HK-2 (cell line): ENCODE results near the gene RFX6.

Source experiments
- DNase-seq: peaks from one replicate; pipeline ENCODE4 v3.0.0-alpha.2; 2018; ENCODE audit not compliant: unreplicated experiment

The RFX6 gene

DNA sequence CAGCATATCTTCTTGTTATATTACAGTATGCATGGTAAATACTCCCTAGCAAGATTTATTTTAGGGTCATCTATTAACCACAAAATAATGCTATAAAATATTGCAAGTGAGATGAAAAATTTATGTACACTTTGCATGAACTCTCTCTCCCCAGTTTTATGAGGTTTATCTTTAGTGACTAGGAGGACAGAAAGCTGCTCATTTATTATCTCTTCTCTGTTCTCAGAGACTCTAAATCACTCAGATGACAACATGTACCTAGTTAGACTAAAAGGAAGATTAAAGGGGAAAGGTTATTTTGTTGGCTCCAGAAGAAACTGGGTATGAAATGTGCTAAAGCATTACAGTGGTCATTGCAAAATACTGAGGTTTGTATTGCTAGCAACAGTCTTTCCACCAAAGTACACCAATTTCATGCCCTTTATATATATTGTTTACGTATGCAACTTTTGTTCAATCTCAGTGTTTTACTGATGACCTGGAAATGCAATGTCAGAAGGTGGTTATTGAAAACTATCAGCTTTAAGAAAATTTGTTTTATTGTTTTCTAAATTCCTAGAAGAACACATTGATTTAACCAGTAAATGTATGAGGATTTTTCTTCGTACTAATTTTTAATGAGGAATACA, 11.8 kb downstream of the RFX6 start:
- no peak for DNase-seq

DNA sequence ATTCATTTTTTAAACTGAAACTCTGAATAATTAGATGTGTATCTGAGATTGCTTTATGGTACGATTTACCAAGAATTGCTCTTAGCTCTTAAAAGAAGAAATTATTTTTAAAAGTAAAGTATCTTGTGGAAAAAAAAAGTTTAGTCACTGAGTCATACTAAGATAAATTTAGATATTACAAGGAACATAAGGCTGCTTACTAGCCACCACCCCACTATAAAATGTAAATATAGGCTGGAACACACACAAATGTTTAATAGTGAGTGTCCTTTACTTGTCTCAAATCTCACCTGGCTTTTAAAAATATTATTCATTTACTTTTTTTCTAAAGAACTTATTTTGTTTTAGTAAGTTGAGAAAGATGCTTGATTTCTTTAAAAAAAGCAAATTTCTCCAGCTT, 17.6 kb downstream of the RFX6 start:
- DNase-seq = no peak

DNA sequence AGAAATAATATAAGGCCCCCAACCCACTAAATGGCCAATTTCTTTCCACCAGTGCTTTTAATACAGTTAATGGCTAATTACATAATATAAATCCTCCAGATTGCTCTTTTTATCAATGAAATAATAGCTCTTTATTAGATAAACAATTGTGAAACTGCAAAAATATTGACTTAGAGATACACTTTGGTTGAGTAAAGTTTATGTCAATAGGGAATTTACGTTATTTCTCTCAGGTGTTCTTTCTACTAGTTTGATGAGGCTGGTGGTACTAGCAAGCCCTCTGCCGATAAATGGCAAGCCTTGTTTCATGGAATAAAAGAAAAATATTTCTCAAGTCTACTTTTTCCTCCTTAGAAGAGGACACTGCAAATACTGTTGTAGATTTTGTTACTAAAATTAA, 18.9 kb downstream of the RFX6 start:
- no peak for DNase-seq

DNA sequence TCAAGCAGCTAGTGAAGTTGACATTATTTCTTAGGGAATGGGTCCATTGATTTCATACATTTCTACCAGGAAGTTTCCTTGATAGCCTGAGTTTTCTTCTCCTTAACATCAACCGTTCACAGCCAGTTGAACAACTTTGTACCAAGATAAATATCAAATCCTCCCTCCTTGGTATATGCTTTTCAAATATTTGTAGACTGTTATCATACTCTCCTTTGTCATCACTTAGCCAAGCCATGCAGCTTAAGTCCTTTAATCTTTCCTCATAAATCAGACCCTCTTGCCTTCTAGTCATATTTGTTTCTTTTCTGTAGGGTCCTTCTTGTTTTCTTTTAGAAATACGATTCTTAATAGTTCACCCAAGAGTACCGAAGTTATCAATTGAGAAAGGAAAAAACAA, 25.6 kb downstream of the RFX6 start:
- no peak for DNase-seq

- DNase-seq = no peak
Observed at GRCh38 chr6:116922853-116923548, 46.0 kb downstream of the RFX6 start.

- no peak for DNase-seq
Observed at GRCh38 chr6:116924245-116924644, 47.2 kb downstream of the RFX6 start.

- DNase-seq = no peak
Observed at GRCh38 chr6:116925088-116925794, 48.2 kb downstream of the RFX6 start.

DNA sequence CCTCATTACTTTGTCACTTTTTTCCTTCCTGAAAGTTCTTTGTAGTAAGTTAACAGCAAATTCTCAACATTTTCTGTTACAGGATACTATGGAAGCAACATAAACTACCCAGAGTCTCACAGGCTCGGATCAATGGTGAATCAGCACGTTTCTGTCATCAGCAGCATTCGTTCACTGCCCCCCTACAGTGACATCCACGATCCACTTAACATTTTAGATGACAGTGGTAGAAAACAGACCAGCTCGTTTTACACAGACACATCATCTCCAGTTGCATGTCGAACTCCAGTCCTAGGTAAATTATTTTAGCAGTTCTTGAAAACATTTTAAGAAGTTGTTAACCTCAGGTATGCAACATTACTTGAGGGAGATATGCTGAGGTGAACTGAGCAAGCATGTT, 51.6 kb downstream of the RFX6 start:
- DNase-seq = no peak

GRCh38 chr6:116929825-116930224, 52.8 kb downstream of the RFX6 start:
- no peak for DNase-seq

DNA sequence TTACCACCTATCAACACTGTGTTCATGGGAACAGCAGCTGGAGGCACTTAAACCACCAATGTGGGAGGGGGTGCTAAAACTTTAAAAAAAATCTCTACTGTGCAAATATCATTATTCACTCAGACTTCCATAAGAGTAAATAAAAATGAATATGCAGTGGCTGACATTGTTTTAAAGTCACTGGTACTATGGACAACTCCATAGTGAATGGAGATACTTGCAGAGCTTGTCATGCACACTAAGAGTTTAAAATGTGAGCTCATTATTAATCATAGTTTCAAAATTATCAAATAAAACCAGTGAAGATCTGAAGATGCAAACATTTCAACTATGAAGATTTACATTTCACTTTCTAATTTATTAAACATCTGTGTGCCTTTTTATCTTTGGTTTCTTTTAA, 54.4 kb downstream of the RFX6 start:
- no peak for DNase-seq

DNA sequence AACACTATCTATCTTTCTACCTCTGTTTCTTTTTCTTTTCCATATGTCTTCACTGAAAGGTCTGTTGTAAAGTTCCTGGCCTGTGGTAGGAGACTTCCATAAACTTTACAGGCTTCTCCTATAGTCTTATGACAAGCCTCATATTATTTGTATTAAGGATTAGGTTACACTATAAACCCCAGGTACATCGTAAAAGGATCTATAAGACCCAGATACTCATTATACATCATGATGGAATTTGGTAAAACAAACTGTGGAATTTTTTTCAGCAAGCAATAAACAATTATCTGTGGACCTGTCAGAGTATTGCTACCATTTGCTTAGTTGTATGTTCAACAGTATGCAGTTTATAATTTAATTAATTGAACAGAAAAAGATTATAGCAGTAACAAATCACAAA, 55.5 kb downstream of the RFX6 start:
- no peak for DNase-seq

DNA sequence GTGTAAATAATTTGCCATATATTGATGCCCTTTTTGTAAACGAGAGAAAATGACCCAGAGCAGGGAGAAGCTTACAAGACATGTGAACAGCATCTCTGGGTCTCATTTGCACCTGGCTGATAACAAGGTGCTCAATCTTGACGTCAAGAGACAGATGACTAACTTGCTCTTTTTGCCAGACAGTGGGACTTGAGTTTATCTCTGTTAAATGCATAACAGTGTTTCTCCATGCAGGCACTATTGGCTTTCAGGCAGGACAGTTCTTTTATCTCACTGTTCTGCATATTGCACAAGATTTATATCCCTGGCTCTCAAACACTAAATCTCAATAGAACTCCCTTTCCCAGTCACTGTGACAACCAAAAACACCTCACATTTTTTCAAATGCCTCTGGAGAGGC, 56.4 kb downstream of the RFX6 start:
- DNase-seq = no peak

GRCh38 chr6:116938305-116938704, 61.3 kb downstream of the RFX6 start:
- no peak for DNase-seq

DNA sequence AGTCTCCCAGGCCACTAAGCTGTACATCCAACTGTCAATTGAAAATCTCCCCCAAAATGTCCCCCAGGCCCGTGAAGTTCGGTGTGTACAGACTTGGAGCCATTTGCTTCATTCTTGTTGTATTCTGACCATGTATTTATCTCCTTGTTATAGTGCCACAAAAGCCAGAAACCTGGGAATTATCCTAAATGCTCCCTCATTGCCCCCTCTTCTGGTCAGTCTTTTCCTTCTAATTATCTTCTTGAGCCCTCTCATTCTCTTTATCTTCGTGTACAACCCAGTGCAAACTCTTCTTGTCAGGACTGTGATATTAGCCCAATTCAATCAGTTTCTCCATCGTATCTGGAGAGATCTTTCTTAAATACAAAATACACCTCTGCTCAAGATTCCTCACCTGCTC, 64.7 kb downstream of the RFX6 start:
- DNase-seq = no peak

DNA sequence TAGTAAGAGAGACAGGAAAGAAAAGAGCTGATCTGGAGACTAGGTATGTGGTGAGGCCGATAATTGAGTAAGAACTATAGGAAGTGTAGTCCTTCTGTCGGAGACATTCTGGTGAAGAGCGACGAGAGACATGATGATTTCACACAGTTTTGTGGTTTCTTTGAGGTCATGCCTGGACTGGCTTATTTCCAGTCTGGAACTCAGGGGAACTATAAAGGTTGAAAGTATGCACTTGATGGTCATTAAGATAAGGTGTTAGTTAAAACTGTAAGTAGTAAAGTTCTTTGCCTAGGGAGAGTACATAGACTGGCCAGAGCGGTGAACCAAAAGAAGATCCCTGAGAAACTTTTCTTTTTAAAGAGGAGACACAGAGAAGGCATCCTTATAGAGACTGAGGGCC, 68.8 kb downstream of the RFX6 start:
- DNase-seq = peak; percentile 4

- no peak for DNase-seq
Observed at GRCh38 chr6:116948533-116949304, 71.7 kb downstream of the RFX6 start.

DNA sequence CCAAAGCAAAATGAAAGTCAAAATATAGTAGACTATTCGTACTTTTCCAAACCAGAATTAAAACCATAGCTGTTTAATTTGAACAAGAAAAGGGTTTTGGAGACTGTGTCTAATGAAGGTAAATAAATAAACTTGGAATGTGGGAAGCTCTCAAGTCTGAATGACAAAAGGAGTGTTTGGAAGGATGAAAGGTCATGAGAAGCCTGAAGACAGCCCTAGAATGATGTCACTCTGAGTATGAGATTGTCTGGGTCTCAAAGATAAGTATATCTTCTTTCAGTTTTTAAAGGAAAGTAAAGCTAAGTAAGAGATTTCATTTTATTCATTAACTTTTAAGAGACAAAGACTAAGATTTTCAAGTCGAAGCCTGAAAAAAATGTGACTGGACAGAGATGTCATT, 72.9 kb downstream of the RFX6 start:
- no peak for DNase-seq

DNA sequence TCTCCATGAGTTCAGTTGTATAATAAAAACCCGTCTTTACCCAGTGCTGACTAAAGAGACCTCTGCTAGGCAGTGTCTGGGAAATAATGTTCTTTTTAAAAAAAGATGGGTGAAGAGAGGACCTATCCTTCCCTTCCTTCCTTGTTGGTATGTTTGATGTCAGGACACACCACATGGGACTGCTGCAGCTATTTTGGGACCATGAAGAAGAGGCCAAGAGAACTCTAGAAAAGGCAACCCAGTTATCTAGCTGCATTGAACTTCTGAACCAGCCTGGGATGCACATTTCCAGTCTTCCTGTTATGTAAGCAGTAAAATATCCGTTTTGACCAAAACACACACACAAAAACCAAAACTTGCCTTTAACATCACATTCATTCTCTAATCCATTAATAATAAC, 77.3 kb downstream of the RFX6 start:
- no peak for DNase-seq

DNA sequence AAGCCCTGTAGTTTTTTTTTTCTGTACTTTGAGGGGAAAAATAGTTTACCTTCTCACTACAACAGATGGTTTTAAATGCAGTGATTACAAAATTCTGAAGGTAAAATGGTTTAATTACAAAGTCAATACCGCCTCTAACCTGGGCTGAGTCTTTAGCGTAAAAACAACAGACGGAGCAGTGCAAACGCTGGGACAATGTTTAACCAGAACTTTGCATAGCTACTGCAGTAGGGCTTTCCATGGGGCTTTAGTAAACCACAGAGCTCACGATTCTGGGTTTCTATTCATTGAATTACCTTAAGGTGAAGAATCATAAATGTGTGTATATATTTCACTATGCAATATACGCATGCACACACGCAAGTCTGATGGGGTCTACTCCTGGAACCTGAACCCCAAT, 77.9 kb downstream of the RFX6 start:
- no peak for DNase-seq

GRCh38 chr6:116955773-116956172, 78.7 kb downstream of the RFX6 start:
- no peak for DNase-seq

GRCh38 chr6:116963972-116964371, 86.9 kb downstream of the RFX6 start:
- no peak for DNase-seq
